Activated naive CD4-positive, alpha-beta T cell (primary cell): ENCODE results near the gene ALK.

Source experiments
- DNase-seq, 4 experiments: peaks; one replicate each; lab custom pipeline; 2025; lab: John Stamatoyannopoulos, UW

The ALK gene

DNA sequence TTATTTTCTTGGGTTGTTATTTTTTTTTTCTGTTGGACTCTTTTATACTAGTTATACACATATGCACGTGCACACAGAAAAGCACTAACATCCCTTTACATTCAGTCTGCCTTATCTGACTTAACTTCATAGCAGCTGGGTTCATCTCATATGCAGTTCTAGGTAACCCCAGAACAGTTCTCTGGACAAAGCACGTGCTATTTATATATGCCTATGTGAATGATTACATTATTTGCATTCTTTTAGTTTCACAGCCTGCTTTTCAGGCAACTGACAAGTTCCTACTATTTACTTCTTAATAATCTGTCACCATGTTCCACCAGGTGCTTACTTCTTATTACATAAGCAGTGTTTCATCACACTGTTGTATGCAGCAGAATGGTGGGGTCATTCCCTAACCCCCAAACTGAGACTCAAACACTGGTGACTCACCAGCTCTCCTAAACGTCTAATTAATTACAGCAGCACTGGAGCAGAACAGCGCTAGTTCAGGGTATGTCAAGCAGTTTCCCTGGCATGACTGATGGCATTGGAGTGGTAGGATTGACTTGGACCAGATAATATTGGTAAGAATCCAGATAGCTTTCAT lies 433.3 kb downstream of the ALK start:
- DNase-seq = no peak

DNA sequence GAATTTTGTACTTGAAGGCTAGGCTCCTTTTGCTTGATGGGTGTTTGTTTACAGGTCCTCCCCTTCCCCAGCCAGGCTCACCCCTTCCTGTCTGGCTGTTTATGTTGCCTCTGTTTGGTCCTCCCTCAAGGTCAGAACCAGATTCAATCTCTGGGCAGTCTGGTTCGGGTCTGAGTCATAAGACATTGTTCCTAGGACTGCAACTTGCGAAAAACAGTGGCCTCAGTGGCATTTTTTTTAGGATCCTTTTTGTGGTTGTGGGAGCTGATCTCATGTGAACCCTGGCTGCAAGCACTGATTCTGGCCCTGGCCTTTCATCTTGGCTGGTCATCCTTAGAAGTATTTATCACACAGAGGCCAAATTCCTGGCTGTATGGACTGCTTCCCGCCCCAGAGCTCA lies 435.8 kb downstream of the ALK start:
- no peak for DNase-seq

DNA sequence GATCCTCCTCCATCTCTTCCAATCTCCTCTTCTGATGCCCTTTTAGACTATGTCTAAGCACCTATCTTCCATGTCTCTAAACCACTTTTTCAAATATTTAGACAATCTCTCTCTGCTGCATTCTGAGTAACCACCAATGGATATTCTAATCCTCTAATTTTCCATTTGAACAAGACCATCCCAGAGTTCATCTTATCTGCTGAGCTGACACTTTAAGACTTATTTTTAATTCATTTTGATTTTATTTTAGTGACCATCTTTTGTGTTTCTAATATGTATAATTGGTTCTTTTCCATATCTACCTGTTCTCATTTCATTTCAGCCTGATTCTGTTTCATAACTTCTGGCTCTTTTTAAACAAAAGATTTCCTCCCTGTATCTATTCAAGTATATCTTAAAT lies 436.3 kb downstream of the ALK start:
- no peak for DNase-seq

DNA sequence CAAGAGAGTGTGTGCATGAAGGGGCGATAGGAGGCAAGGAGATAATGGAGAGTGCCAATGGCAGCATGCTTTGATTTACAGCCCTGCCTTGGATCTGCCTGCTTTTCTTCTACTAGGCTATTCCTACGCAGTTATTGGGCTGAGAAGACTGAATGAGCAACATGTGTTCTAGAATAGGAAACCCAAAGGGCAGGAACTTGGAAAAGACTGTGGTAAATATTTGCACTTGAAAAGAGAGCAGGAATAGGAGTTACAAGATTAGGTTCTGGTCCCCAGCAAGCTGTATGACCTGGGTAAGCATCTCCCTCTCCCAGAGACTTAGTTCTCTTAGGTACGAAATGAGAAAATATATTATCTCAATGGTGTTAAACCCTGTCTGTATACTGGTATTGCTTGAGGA lies 438.5 kb downstream of the ALK start:
- no peak for DNase-seq

DNA sequence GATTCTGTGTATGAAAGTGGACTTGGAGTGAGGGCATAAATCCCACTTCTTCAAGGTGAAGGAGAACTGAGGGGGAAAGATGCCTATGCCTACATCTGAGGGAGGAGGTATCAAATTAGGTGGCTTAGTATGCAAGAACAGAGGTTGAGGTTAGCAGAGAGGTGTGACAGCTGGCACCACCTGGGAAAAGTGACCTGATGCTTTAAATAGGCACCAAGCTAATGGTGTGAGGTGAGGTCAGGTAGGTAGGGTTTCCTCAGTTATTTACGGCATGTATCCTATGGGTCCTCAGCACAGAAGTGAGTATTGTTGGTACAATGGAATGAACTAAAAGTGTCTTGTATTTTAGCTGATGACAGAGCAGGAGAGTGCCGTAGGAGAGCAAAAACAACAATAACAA lies 439.0 kb downstream of the ALK start:
- DNase-seq = no peak

DNA sequence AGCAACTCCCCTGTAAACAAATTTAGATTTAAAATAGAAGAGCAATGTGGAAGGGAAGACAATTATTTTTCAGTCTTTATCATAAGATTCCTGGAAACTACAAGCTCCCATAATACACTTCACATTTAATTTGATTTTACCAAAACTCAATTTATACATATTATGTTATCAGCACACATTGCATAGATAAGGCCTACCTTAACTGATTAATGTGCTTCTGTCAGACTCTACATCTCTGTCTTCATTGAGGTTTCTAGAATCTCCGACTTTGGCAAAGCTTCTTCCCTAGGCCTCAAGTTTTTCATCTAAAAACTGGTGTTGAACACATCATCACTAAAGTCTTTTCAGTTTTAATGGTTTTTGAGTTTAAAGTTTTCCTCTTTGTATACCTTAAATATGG lies 440.1 kb downstream of the ALK start:
- DNase-seq = no peak

DNA sequence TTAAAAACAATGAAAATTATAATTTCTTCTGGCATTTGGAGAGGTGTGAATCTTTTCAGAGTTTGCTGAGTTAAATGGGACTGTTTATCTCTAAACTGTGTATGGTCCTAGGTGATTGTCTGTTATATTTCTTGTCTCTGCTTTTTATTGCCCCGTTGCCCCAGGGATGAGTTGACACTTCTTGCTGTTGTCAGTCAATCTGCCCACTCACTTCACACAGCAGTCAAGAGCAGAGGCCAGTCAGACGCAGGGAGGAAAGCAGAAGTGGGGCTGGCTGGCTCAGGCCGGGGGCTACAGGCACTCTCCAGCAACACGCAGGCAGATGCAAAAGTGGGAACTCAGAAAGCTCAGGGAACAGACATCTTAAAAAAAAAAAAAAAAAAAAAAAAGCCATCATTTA lies 441.0 kb downstream of the ALK start:
- DNase-seq = no peak

DNA sequence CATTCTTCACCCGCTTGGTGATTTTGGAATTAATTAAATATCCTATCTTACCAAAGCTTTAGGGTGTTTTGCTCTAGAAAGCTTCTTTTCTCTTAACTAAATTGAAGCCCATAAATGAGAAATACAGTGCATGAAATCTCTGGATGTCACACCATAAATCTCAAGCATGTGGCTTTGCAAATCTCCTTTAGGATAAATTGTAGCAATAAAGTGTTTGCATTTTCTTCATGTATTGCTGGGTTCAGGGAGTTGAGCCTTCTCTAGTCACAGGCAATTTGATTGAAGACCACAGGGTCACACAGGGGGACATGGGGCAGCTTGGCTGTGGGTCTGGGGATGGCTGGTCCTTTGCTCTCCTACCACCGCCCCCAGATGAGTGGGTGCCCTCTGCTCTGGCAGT lies 442.0 kb downstream of the ALK start:
- no peak for DNase-seq

DNA sequence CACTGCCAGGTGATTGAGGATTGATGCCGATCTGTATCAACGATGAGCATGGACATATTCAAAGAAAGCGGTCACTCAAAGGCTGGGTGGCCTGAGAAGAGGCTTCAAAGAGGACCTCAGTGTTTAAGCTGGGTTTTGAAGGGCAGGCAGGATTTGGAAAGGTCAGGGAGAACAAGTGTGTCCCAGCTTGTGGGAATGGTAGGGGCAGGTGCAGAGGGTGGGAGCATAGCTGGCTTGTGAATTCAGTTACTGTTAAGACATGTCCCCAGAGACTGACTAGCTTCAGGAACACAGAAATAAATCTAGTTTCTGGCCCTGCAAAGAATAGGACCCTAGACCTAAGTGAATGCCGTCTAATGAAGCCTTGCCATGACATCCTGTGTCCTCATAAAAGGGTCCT lies 442.7 kb downstream of the ALK start:
- DNase-seq = no peak

DNA sequence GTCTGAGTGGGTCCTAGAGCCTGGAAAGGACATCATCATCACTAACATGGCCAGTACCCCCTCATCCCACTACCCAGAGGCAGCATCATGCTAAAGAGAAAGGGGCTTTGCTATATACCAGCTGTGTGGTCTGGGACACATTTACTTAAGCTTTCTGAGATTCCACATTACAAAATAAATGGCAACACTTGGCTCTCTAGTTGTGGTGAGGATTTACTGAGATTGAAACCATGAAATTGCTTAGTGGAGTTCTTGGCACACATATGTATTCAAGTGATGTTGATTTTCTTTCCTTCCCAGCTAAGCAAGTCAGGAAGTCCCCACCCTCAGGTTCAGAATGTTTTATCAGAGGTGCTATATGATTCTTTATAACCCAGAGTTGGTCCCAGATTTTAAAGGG lies 444.2 kb downstream of the ALK start:
- no peak for DNase-seq

DNA sequence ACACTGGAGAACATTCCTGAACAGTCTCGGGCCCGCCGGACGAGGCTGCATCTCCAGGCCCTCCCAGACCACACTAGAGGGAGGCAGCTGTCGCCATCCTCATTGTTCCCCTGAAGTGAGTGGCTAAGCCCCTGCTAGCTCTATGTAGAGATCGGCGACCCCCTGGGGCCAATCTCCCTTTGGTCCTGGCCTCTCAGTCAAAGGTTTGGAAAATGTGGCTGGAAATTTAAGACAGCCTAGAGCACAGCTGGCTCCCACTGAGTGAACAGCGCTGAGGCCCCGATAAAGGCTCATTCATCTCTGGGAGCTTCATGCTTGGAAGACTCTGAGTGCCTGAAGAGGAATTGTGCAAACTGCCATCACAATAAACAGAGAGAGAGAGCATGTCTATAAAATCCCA lies 445.9 kb downstream of the ALK start:
- DNase-seq = no peak

DNA sequence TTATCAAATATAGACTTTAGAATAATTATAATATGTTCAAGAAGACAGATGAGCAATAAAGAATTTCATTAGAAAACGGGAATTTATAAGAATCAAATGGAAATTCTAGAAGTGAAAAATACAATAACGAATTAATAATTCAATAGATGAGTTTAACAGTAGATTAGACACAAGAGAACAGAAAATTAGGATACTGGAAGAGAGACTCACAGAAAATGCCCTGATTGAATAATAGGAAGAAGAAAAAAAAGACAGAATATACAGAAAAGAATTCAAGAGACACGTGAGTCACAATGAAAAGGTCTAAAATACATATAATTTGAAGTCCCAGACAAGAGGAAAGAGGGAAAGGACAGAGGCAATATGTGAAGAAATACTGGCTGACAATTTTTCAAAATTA lies 451.4 kb downstream of the ALK start:
- no peak for DNase-seq

DNA sequence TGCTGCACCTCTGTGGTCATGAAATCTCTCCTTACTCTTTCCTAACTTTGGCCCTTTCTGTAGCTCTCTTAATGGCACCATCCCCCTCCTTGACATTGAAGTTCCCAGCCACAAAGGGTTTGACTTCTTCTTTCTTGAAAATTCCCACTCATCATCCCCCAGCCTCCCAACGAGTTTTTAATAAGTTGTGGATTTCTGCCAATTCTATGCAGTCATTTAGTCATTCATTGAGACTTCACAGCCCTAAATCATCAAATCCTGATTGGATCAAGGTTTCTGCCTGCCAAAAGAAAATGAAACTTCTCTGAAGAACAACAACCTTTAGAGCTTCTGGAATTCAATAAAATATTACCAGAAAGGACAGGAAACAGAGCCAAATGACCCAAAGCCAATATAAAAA lies 451.9 kb downstream of the ALK start:
- DNase-seq = no peak

DNA sequence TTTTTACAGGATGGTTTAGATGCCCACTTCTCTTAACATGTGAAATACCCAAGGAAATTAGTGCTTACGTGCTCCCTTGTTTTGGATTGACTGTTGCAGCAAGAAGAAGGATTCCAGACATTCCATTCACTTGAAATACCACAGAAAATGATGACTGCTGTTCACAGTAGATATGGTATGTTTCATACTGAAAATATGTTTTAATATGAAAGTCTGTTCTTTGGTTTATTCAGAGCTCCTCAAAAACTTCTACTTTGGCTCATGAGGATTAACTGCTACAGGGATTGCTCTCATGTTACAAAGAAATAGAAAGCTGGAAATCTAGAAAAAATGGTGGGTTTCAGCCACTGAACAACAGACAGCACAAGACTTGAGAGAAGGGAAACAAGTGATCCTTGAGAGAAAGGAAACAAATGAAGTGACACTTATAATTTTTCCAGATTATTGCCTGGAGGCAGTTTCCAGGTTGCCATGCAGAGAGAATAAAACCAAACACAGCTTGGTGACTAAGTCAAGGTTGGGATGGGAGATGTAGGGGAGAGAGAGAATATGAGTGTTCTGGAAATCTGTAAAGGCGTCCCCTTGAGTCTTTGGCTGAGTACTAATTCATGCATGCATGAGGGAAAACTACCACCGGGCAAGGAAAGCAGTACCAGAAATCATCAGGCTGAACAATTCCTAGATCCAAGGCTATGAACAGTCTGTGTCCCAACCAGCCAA lies 458.0 kb downstream of the ALK start:
- no peak for DNase-seq

DNA sequence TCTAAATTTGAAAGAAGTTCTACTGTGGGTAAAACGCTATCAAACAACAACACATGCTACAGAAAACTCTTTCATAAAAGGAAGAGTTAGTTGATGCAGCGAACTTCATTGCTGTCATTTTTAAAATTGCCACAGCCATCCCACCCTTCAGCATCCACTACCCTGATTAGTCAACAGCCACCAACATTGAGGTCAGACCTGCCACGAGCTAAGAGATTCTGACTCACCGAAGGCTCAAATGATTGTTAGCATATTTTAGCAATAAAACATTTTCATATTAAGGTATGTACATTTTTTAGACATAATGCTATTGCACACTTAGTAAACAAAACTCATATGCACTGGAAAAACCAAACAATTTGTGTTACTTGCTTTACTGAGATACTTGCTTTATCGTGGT lies 459.1 kb downstream of the ALK start:
- no peak for DNase-seq

DNA sequence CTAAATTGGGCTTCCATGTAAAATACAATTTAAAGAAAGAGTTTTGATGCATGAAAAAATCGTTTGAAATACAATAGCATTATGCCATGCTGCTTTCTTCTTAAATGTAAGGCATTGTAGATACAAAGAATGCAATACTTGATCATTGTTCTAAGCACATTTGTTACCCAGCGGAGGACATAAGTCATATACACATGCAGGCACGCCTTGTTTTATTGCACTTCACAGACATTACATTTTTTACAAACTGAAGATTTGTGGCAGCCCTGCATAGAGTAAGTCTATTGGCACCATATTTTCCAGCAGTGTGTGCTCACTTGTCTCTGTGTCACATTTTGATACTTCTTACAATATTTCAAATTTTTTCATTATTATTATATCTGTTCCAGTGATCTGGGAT lies 461.2 kb downstream of the ALK start:
- no peak for DNase-seq

DNA sequence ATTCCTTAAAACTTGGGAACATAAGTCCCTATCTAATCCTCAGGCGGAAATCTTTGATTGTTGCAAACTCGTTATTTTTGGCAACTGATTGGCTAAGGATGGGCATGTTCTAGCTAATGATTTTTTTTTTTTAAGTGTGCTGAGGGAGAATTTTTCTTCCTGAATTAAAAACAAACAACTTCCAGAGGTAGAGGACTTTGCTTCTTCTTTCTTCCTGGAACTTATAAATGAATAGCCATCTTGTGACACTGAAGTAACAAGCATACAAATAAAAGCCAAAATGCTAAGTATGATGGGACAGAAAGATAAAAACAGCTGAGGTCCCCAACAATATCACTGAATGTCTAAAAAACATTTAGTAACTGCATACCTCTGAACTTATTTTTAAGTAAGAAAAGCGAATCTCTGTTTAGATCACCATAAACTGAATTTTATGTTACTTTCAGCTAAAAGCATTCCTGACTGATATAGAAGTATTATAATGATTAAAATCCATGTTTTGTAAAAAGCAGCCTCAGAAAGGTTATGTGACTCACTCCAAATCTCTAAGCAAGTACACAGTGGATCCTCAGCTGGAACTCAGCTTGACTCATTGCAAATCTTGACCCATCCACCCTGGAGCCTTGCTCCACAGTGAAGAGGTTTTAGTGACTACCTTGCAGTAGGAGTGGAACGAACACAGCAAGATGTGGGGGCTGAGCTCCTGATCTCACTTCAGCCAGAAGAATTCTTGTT lies 461.8 kb downstream of the ALK start:
- DNase-seq = no peak

DNA sequence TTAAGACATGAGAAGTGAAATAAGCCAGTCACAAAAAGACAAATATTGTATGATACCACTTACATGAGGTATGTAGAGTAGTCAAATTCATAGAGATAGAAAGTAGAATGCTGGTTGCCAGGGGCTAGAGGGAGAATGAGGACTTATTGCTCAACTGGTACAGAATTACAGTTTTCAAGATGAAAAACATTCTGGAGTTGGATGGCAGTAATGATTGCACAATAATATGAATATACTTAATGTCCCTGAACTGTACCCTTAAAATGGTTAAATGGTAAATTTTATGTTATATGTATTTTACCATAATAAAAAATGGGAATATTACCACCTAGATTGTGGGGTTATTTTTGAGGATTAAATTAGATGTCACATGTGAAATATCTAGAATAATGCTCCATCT lies 465.0 kb downstream of the ALK start:
- no peak for DNase-seq

DNA sequence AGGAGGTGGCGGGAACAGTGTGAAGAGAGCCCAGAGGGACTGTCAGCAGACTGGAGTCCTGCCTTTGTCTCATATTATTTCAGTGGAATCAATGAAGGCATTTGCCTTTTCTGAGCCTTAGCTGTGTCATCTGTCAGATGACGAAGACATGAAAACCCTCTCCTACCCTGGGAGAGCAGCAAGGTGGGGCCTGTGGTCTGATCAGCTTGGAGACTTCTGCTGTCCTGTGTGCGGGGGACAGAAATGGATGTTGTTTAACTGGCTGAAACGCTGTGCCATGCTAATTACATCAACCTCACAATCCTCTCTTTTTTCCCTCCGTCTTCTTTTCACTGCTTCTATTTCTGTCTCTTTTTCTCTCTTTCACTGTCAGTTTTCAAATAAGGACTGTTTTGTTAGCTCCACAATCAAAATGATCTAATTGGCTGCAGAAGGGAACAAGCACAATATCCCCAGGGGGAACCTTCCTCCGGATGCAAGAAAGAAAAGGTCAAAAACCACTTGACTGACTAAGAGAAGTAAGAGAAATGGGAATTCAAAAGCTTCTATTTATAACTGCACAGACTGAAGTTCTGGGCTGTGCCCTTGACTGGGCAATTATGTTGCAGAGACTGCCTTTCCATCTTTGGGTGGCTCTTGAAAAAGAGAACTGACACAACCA lies 466.1 kb downstream of the ALK start:
- DNase-seq = no peak

DNA sequence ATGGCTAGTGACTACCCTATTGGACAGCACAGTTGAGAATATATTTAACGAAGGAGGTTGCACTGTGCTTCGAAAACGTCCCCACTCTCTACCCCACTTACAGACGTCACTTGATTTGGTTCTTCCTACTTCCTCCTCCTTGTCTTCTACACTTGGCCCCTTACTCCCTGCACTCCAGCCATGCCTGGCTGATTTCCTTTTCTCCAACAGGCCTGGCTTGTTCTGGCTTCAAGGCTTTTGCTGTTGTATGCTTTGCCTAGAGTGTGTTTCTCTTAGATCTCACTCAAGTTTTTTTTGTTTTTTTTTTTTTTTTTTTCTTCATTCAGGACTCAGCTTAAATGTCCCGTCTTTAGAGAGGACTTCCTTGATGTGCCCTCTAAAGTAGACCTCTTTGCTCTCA lies 469.4 kb downstream of the ALK start:
- no peak for DNase-seq

DNA sequence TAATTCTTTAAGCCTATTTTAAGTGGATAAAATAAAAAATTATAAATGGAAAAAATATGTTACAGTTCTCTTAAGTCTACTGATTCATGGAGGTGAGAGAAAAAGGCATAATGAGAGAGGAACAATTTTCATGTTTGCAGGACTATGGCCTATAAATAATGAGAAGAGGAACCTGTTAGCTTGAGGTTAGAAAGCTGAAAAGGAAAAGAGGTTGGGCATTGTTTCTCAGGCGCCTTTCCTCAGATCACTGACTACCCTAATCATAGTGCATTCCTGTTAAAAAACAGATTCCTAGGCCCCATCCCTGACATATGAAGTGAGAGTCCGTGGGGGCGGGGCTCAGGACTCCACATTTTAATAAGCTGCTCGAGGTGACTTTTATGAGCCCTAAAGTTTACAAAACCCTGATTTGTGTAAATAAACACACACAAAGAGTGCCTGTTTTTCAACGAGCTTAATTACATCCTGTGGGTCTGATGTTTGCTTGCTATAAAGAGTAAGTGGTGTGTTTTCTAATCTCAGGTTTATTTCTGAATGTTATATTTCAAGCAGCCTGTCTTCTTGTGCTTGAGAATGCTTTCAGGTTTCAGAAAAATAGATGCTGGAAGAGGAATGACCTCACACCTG lies 470.7 kb downstream of the ALK start:
- no peak for DNase-seq

DNA sequence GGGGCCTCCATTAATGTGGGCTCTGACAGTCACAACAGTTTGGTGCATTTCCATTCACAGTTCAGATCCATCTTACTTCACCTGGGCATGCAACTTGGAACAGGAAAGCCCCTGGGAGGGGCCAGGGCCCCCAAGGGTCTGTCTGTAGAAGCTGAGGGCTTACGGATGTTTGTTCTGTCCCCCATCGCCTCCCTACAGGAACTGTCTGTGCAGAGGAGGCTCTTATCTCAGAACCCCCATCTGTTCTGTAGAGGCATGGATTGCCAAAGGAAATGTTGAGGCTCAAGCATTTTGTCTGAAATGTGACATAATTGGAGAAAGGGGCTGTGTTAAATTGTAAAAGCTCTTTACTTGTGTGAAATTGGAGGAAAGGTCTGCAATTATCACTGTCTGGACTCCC lies 471.9 kb downstream of the ALK start:
- DNase-seq = no peak
